HepG2 (cell line): ENCODE data around the gene CCDC142. TPM values are rescaled to one million over a fixed set of nuclear protein-coding genes. Genes with fewer than 3 reads are reported as not detected.

Experiments used
- AKAP8 ChIP-seq: sonication (generic); formaldehyde crosslinking; IDR thresholded peaks from 2 replicates; pipeline ENCODE4 v1.5.1; 2020; ENCODE audit warnings: mild to moderate bottlenecking, missing genetic modification reagents
- CREM ChIP-seq, 2 experiments: sonication (generic) in 1 of 2; formaldehyde crosslinking in 1 of 2; IDR thresholded peaks; 2 replicates each; pipeline versions ENCODE4 v1.4.0 to v1.6.1; 2016 to 2020; ENCODE audit warnings: antibody characterized with exemption in 1 of 2, mild to moderate bottlenecking in 1 of 2, missing genetic modification reagents in 1 of 2
- E2F5 ChIP-seq: sonication (generic); formaldehyde crosslinking; conservative IDR thresholded peaks from 2 replicates; pipeline ENCODE4 v1.4.0; 2020; ENCODE audit warnings: missing genetic modification reagents
- FUBP1 ChIP-seq: sonication (generic); formaldehyde crosslinking; IDR thresholded peaks from 2 replicates; pipeline ENCODE4 v1.5.1; 2020; ENCODE audit warnings: missing genetic modification reagents, mild to moderate bottlenecking, borderline replicate concordance
- LCORL ChIP-seq, 2 experiments: fragments of 450-650 bp in 1 of 2; sonication (generic) in 1 of 2; formaldehyde crosslinking in 1 of 2; IDR thresholded peaks; 2 replicates each; pipeline versions ENCODE4 v1.5.0 to v1.6.1; 2017 to 2020; ENCODE audit warnings: antibody characterized with exemption in 1 of 2, missing genetic modification reagents in 1 of 2
- PHF21A ChIP-seq: sonication (generic); formaldehyde crosslinking; IDR thresholded peaks from 2 replicates; pipeline ENCODE4 v1.5.0; 2020; ENCODE audit warnings: mild to moderate bottlenecking, missing genetic modification reagents
- RBM39 ChIP-seq: fragments of 200-400 bp; formaldehyde crosslinking; IDR thresholded peaks from one replicate; pipeline ENCODE4 v1.6.1; 2018; ENCODE audit warnings: antibody characterized with exemption, mild to moderate bottlenecking, low read depth, low read length; ENCODE audit not compliant: poor library complexity, severe bottlenecking
- SMYD3 ChIP-seq: sonication (generic); formaldehyde crosslinking; IDR thresholded peaks from 2 replicates; pipeline ENCODE4 v1.8.1; 2023; ENCODE audit warnings: mild to moderate bottlenecking, missing genetic modification reagents
- SRSF4 ChIP-seq: fragments of 200-400 bp; formaldehyde crosslinking; IDR thresholded peaks from one replicate; pipeline ENCODE4 v1.6.1; 2018; ENCODE audit warnings: mild to moderate bottlenecking, low read depth, low read length, moderate library complexity; ENCODE audit not compliant: poor library complexity, severe bottlenecking
- STAT5B ChIP-seq: sonication (generic); formaldehyde crosslinking; IDR thresholded peaks from 2 replicates; pipeline ENCODE4 v1.4.0; 2020; ENCODE audit warnings: missing genetic modification reagents
- TCF7 ChIP-seq: sonication (generic); IDR thresholded peaks from 2 replicates; pipeline ENCODE4 v1.6.1; 2016; ENCODE audit warnings: antibody characterized with exemption, low read depth
- TFDP1 ChIP-seq: IDR thresholded peaks from 2 replicates; pipeline ENCODE4 v1.6.1; 2016; ENCODE audit warnings: missing compliant biosample characterization, missing genetic modification reagents, borderline replicate concordance
- XBP1 ChIP-seq: sonication (generic); formaldehyde crosslinking; IDR thresholded peaks from 2 replicates; pipeline ENCODE4 v1.5.0; 2020; ENCODE audit warnings: missing genetic modification reagents
- ZBTB10 ChIP-seq: sonication (generic); formaldehyde crosslinking; IDR thresholded peaks from 2 replicates; pipeline ENCODE4 v1.4.0; 2020; ENCODE audit warnings: missing genetic modification reagents, borderline replicate concordance
- ZBTB43 ChIP-seq: sonication (generic); formaldehyde crosslinking; conservative IDR thresholded peaks from 2 replicates; pipeline ENCODE4 v1.4.0; 2020; ENCODE audit warnings: missing genetic modification reagents
- ZNF143 ChIP-seq: sonication (generic); formaldehyde crosslinking; IDR thresholded peaks from 2 replicates; pipeline ENCODE4 v1.4.0; 2020; ENCODE audit warnings: missing genetic modification reagents
- ZNF230 ChIP-seq: sonication (generic); formaldehyde crosslinking; IDR thresholded peaks from 2 replicates; pipeline ENCODE4 v1.4.0; 2020; ENCODE audit warnings: mild to moderate bottlenecking, missing genetic modification reagents
- ZNF615 ChIP-seq: sonication (generic); formaldehyde crosslinking; IDR thresholded peaks from 2 replicates; pipeline ENCODE4 v1.5.0; 2020; ENCODE audit warnings: mild to moderate bottlenecking, missing genetic modification reagents, borderline replicate concordance
- ZNF766 ChIP-seq: sonication (generic); formaldehyde crosslinking; IDR thresholded peaks from 2 replicates; pipeline ENCODE4 v1.5.0; 2020; ENCODE audit warnings: missing genetic modification reagents, borderline replicate concordance
- polyA plus RNA-seq, 8 experiments: library from polyadenylated mRNA; depleted of rRNA in 3 of 8; stranded (reverse) in 7 of 8; unstranded in 1 of 8; fragments of >200 nt; fragmentation: Illumina TruSeq in 4 of 8; extraction: Trizol in 4 of 8; gene quantifications; 2 replicates each; pipeline versions ENCODE4 v1.2.1 to v1.2.3, GENCODE V29; 2011 to 2016; ENCODE audit warnings: low read depth in 4 of 8, missing spikeins in 1 of 8, mixed read lengths in 1 of 8; ENCODE audit not compliant: insufficient read depth in 1 of 8
- total RNA-seq, 5 experiments: library from RNA; depleted of rRNA; stranded (reverse); fragments of >200 nt; fragmentation: Illumina TruSeq; extraction: Trizol; gene quantifications; 2 replicates each; pipeline ENCODE4 v1.2.3, GENCODE V29; 2016; ENCODE audit warnings: low read depth in 1 of 5

CCDC142 gene
- total and polyA plus RNA-seq, 2 of the 13 experiments (the other 11 are each of a cell fraction or from before 2014, with no cell fraction given) = 14.7 to 30.4 TPM

- peak; percentile 97; the same call in 1 of the 2 replicates for TF ChIP-seq FUBP1
- peak; percentile 94 for TF ChIP-seq RBM39
- TF ChIP-seq E2F5 (CRISPR knock-in tag) = no peak
- peak; percentile 82; the same call in 1 of the 2 replicates for TF ChIP-seq ZNF615 (CRISPR knock-in tag)
- TF ChIP-seq CREM (IDR thresholded peaks at IDR 0.05) = peak; percentile 98
- no peak for TF ChIP-seq CREM (CRISPR knock-in tag; IDR thresholded peaks at IDR 0.05)
- TF ChIP-seq TCF7 = no peak; the same call in 1 of the 2 replicates
- TF ChIP-seq ZBTB43 (CRISPR knock-in tag) = peak; percentile 63; the same call in 1 of the 2 replicates
- peak; percentile 61; the same call in 1 of the 2 replicates for TF ChIP-seq SMYD3 (CRISPR knock-in tag)
- TF ChIP-seq ZNF143 (CRISPR knock-in tag) = peak; percentile 84
- TF ChIP-seq TFDP1 = peak; percentile 61; the same call in 1 of the 2 replicates
- TF ChIP-seq LCORL (IDR thresholded peaks at IDR 0.05) = peak; percentile 78; the same call in 1 of the 2 replicates
- TF ChIP-seq LCORL (CRISPR knock-in tag; IDR thresholded peaks at IDR 0.05) = peak; percentile 97
- no peak for TF ChIP-seq SRSF4
- no peak for TF ChIP-seq ZBTB10 (CRISPR knock-in tag)
- TF ChIP-seq PHF21A = peak; percentile 70
- TF ChIP-seq ZNF230 (CRISPR knock-in tag) = peak; percentile 84; the same call in 1 of the 2 replicates
- TF ChIP-seq AKAP8 (CRISPR knock-in tag) = no peak; the same call in 1 of the 2 replicates
- TF ChIP-seq STAT5B (CRISPR knock-in tag) = no peak; the same call in 1 of the 2 replicates
- TF ChIP-seq ZNF766 (CRISPR knock-in tag) = peak; percentile 26; the same call in 1 of the 2 replicates
- 0 out of 2 replicates have a peak, but pooled peaks have one; percentile 4 for TF ChIP-seq XBP1 (CRISPR knock-in tag)
Measured at GRCh38 chr2:74454654-74455511, 27.9 kb downstream of the CCDC142 start, which contains the start of gene INO80B (continued).
